ENCODE measurements around the gene HIVEP3. TPM values are rescaled to one million over a fixed set of nuclear protein-coding genes. Genes with fewer than 3 reads are reported as not detected.

The HIVEP3 gene
- total RNA-seq, 1 experiment from 2014 or later = 3.1 TPM

GRCh38 chr1:41745022-41745421, 173.7 kb downstream of the HIVEP3 start:
- Histone ChIP-seq H3K4me3 (ENCODE audit: low read depth, low read length, poor library complexity, severe bottlenecking) (no peak overlapping the region), H3K9me3 (ENCODE audit: low read depth, low read length, poor library complexity, severe bottlenecking) (no peaks in the 10 kb centered on the region), H3K27ac (ENCODE audit: low read depth, low read length, poor library complexity, severe bottlenecking) (no peak overlapping the region), H3K4me1 (ENCODE audit: insufficient read depth, low read length, poor library complexity, severe bottlenecking) (no peaks in the 10 kb centered on the region), H3K27me3 (replicated peaks; ENCODE audit: insufficient read depth, low read depth, low read length, poor library complexity) (no peaks in the 10 kb centered on the region), H3K36me3 (ENCODE audit: insufficient read depth, low read length, poor library complexity, severe bottlenecking) (no peaks in the 10 kb centered on the region)
- no TSS peak for BruUV-seq (replicated peaks)
- ChIA-PET POLR2A (ENCODE audit: low non-redundant PET) (no interaction called here), CTCF (no interaction called here)
- DNase-seq (ENCODE audit: low spot score) = no peak
- intact Hi-C loops (cut with micrococcal nuclease; ENCODE audit: unreplicated experiment) = no loop called here
- TF ChIP-seq EZH2 (IDR thresholded peaks at IDR 0.05; ENCODE audit: borderline replicate concordance, low read depth, low read length, poor library complexity, severe bottlenecking) (no peak), CTCF (conservative IDR thresholded peaks at IDR 0.05; ENCODE audit: low read depth, low read length) (no peak)

GRCh38 chr1:41743366-41743765, 175.4 kb downstream of the HIVEP3 start:
- intact Hi-C loops (cut with micrococcal nuclease; ENCODE audit: unreplicated experiment) = no loop called here
- H3K9me3 ChIP-seq (ENCODE audit: low read depth, low read length, poor library complexity, severe bottlenecking) = no peaks in the 10 kb centered on the region
- no peak for DNase-seq (ENCODE audit: low spot score)
- no peaks in the 10 kb centered on the region for H3K27me3 ChIP-seq (replicated peaks; ENCODE audit: insufficient read depth, low read depth, low read length, poor library complexity)
- no peaks in the 10 kb centered on the region for H3K36me3 ChIP-seq (ENCODE audit: insufficient read depth, low read length, poor library complexity, severe bottlenecking)
- ChIA-PET POLR2A (ENCODE audit: low non-redundant PET) (no interaction called here), CTCF (no interaction called here)
- no peak overlapping the region for H3K4me3 ChIP-seq (ENCODE audit: low read depth, low read length, poor library complexity, severe bottlenecking)
- TF ChIP-seq EZH2 (IDR thresholded peaks at IDR 0.05; ENCODE audit: borderline replicate concordance, low read depth, low read length, poor library complexity, severe bottlenecking) (no peak), CTCF (conservative IDR thresholded peaks at IDR 0.05; ENCODE audit: low read depth, low read length) (no peak)
- no peak overlapping the region for H3K27ac ChIP-seq (ENCODE audit: low read depth, low read length, poor library complexity, severe bottlenecking)
- no TSS peak for BruUV-seq (replicated peaks)
- no peaks in the 10 kb centered on the region for H3K4me1 ChIP-seq (ENCODE audit: insufficient read depth, low read length, poor library complexity, severe bottlenecking)

GRCh38 chr1:41742219-41742618, 176.5 kb downstream of the HIVEP3 start:
- ChIA-PET CTCF (no interaction called here), POLR2A (ENCODE audit: low non-redundant PET) (no interaction called here)
- Histone ChIP-seq H3K4me1 (ENCODE audit: insufficient read depth, low read length, poor library complexity, severe bottlenecking) (no peaks in the 10 kb centered on the region), H3K9me3 (ENCODE audit: low read depth, low read length, poor library complexity, severe bottlenecking) (no peaks in the 10 kb centered on the region), H3K27ac (ENCODE audit: low read depth, low read length, poor library complexity, severe bottlenecking) (no peak overlapping the region), H3K27me3 (replicated peaks; ENCODE audit: insufficient read depth, low read depth, low read length, poor library complexity) (no peaks in the 10 kb centered on the region), H3K4me3 (ENCODE audit: low read depth, low read length, poor library complexity, severe bottlenecking) (no peak overlapping the region), H3K36me3 (ENCODE audit: insufficient read depth, low read length, poor library complexity, severe bottlenecking) (no peaks in the 10 kb centered on the region)
- no TSS peak for BruUV-seq (replicated peaks)
- TF ChIP-seq EZH2 (IDR thresholded peaks at IDR 0.05; ENCODE audit: borderline replicate concordance, low read depth, low read length, poor library complexity, severe bottlenecking) (no peak), CTCF (conservative IDR thresholded peaks at IDR 0.05; ENCODE audit: low read depth, low read length) (no peak)
- intact Hi-C loops (cut with micrococcal nuclease; ENCODE audit: unreplicated experiment) = no loop called here
- no peak for DNase-seq (ENCODE audit: low spot score)
